Stimulated activated CD8-positive, alpha-beta memory T cell treated with anti-CD3 and anti-CD28 coated beads, Interleukin-7, amount 100 ng/mL, for 4 hours (primary cell): ENCODE results near the gene SPATA31D1.

Experiments used
- DNase-seq, 2 donors: peaks; one replicate each; pipeline ENCODE4 v3.0.0-alpha.2; 2020; ENCODE audit warnings: low read depth in 2 of 2

The SPATA31D1 gene

GRCh38 chr9:82022121-82022520 is 33.5 kb downstream of the SPATA31D1 start:
- no peak for DNase-seq

DNA sequence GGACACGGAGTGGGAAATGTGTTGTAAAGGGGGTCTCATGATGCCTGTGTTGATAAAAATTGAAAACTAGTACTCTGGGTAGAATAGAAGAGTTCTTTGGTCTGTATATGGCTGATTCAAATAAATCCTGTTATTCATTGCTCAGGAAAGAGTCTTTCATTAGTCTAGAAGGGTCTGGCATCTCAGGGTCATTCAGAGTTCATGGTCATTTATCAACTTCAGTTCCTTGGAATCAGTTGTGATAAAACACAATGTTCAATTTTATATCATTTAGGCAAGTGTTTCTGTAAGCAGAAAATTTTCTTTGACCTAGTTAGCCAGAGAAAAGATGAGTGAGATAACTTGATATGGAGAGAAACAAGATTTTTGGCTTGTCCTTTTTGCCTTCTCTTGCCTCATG is 36.3 kb downstream of the SPATA31D1 start:
- no peak for DNase-seq

GRCh38 chr9:82031538-82032280 is 43.1 kb downstream of the SPATA31D1 start:
- no peak for DNase-seq

- no peak for DNase-seq
Measured at GRCh38 chr9:82034956-82035731, 46.6 kb downstream of the SPATA31D1 start.

GRCh38 chr9:82036086-82036485 is 47.5 kb downstream of the SPATA31D1 start:
- no peak for DNase-seq

DNA sequence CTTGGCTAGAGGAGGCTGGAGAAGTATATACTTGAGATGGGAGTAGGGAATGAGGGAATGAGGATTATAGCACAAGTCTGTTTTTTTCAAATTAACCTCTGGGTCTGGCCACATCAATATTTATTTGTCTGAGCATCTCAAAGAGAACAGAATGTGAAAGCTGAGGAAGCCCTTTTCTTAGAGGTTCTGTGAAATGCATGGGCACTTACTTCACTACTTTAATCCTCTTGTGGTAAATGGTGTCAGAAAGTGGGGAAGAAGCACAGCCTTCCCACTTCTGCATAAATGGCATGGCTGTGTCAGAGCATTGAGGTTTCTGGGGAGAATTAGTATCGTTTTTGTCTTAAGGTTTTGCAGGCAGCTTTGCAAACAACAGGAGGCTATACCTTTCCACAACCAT is 48.6 kb downstream of the SPATA31D1 start:
- DNase-seq, result no peak

GRCh38 chr9:82038897-82039296 is 50.3 kb downstream of the SPATA31D1 start:
- DNase-seq, result no peak
